A673 (cell line): ENCODE measurements around the gene MBD3L1. TPM values are rescaled to one million over a fixed set of nuclear protein-coding genes. Genes with fewer than 3 reads are reported as not detected.

ENCODE experiments used
- BruUV-seq: library from RNA; stranded (reverse); fragments of 400-500 nt; replicated peaks from 2 replicates; lab custom pipeline; 2021; lab: Mats Ljungman, UMichigan
- CTCF ChIA-PET: fragments of 300-600 bp; sonication (Branson Sonifier 250); formaldehyde crosslinking; loops from one replicate; lab custom pipeline; 2022; ENCODE audit warnings: antibody characterized with exemption; lab: Charles Lee
- POLR2A ChIA-PET: fragments of 300-600 bp; sonication (Branson Sonifier 250); formaldehyde crosslinking; loops from one replicate; lab custom pipeline; 2022; ENCODE audit warnings: antibody characterized with exemption; ENCODE audit not compliant: low non-redundant PET; lab: Charles Lee
- DNase-seq: peaks from one replicate; pipeline ENCODE4 v3.0.0-alpha.2; 2015; ENCODE audit warnings: low spot score
- H3K27ac ChIP-seq: fragments of 200-600 bp; sonication (generic); 2 replicates; pipeline ENCODE4 v1.5.1; 2016; ENCODE audit warnings: mixed run types, low read depth, mild to moderate bottlenecking, mixed read lengths, antibody characterized with exemption, low read length; ENCODE audit not compliant: poor library complexity, severe bottlenecking
- H3K27me3 ChIP-seq: fragments of 200-600 bp; sonication (generic); replicated peaks from 2 replicates; pipeline ENCODE4 v1.6.1; 2017; ENCODE audit warnings: mixed run types, low read depth, mild to moderate bottlenecking, mixed read lengths, antibody characterized with exemption, low read length; ENCODE audit not compliant: insufficient read depth, poor library complexity
- H3K36me3 ChIP-seq: fragments of 200-600 bp; sonication (generic); 2 replicates; pipeline ENCODE4 v1.6.1; 2016; ENCODE audit warnings: mixed run types, mild to moderate bottlenecking, mixed read lengths, antibody characterized with exemption, low read length; ENCODE audit not compliant: insufficient read depth, poor library complexity, severe bottlenecking
- H3K4me1 ChIP-seq: fragments of 200-600 bp; sonication (generic); 2 replicates; pipeline ENCODE4 v1.6.1; 2017; ENCODE audit warnings: mixed run types, mild to moderate bottlenecking, mixed read lengths, antibody characterized with exemption, low read length; ENCODE audit not compliant: insufficient read depth, poor library complexity, severe bottlenecking
- H3K4me3 ChIP-seq: fragments of 200-600 bp; sonication (generic); 2 replicates; pipeline ENCODE4 v1.5.1; 2016; ENCODE audit warnings: low read depth, mixed run types, mild to moderate bottlenecking, mixed read lengths, low read length; ENCODE audit not compliant: poor library complexity, severe bottlenecking
- H3K9me3 ChIP-seq: fragments of 200-600 bp; sonication (generic); 2 replicates; pipeline ENCODE4 v1.6.1; 2016; ENCODE audit warnings: mixed run types, low read depth, mild to moderate bottlenecking, mixed read lengths, antibody characterized with exemption, low read length; ENCODE audit not compliant: poor library complexity, severe bottlenecking
- CTCF ChIP-seq: fragments of 300-800, 200-600 bp; sonication (generic); conservative IDR thresholded peaks from 2 replicates; pipeline ENCODE4 v1.5.1; 2017; ENCODE audit warnings: low read depth, mild to moderate bottlenecking, antibody characterized with exemption, low read length, moderate library complexity, mixed read lengths
- EZH2 ChIP-seq: fragments of 200-600 bp; sonication (generic); IDR thresholded peaks from 2 replicates; pipeline ENCODE4 v1.6.1; 2017; ENCODE audit warnings: borderline replicate concordance, low read depth, mild to moderate bottlenecking, mixed read lengths, antibody characterized with exemption, low read length; ENCODE audit not compliant: poor library complexity, severe bottlenecking
- intact Hi-C: fragments of 100-400 bp; cut with micrococcal nuclease; formaldehyde crosslinking; loops from one replicate; pipeline ENCODE4 v1.10.0; 2022; ENCODE audit not compliant: unreplicated experiment
- total RNA-seq: library from RNA; stranded (reverse); gene quantifications from 2 replicates; pipeline ENCODE4 v1.2.3, GENCODE V29; 2021

Gene MBD3L1
- total RNA-seq, 1 experiment from 2014 or later = not detected

GRCh38 chr19:8887364-8887763 lies 55.2 kb downstream of the MBD3L1 start:
- TF ChIP-seq CTCF (no peak), EZH2 (no peak)
- no peaks in the 10 kb centered on the region for H3K4me1 ChIP-seq
- H3K27ac ChIP-seq = no peak overlapping the region
- H3K36me3 ChIP-seq = no peaks in the 10 kb centered on the region
- no peak for DNase-seq
- no peaks in the 10 kb centered on the region for H3K9me3 ChIP-seq
- POLR2A ChIA-PET = no interaction called here
- intact Hi-C loops = no loop called here
- no peak overlapping the region for H3K4me3 ChIP-seq
- CTCF ChIA-PET = no interaction called here
- no TSS peak for BruUV-seq
- H3K27me3 ChIP-seq = no peaks in the 10 kb centered on the region

DNA sequence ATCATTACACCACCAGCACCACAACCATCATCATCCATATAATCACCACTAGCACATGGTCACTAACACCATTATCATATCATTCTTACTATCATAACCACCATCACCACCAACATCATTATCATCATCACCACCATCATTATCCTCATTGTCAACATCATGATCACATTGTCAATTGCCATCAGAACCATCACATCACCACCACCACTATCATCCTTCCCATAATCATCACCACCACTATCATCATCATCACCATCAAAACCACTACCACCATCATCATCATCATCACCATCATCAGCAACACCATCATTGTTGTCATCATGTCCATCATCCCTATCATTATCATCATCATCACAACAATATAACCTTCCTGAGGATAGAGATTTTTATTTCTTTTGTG lies 58.1 kb downstream of the MBD3L1 start:
- no peaks in the 10 kb centered on the region for H3K9me3 ChIP-seq
- CTCF ChIA-PET = no interaction called here

More for the DNA sequence above, 58.1 kb downstream of the MBD3L1 start:
- Histone ChIP-seq H3K4me1 (no peaks in the 10 kb centered on the region), H3K4me3 (no peak overlapping the region), H3K27ac (no peak overlapping the region), H3K27me3 (no peaks in the 10 kb centered on the region), H3K36me3 (no peaks in the 10 kb centered on the region)
- intact Hi-C loops = no loop called here
- no peak for DNase-seq
- POLR2A ChIA-PET = no interaction called here
- no TSS peak for BruUV-seq
- TF ChIP-seq CTCF (no peak), EZH2 (no peak)

Other genes starting within 250 kb of the MBD3L1 start
- 29.5 and 40.5 TPM in 2 replicates for gene ADAMTS10, start 221.7 kb upstream of the MBD3L1 start, total RNA-seq
- not detected in 2 replicates for gene NFILZ, start 201.7 kb upstream of the MBD3L1 start, total RNA-seq
- not detected in 2 replicates for gene ACTL9, start 133.6 kb upstream of the MBD3L1 start, total RNA-seq
- gene OR2Z1, start 110.7 kb upstream of the MBD3L1 start, total RNA-seq = not detected in 2 replicates
- 18.7 and 20.6 TPM in 2 replicates for gene ZNF558, start 73 bp upstream of the MBD3L1 start, total RNA-seq
- gene MUC16, start 178.0 kb downstream of the MBD3L1 start, total RNA-seq = not detected in 2 replicates